ENCODE results near the gene ECE1.
A peak's percentile ranks its signal among the peaks of the same experiment; 100 is the strongest.

Gene ECE1

GRCh38 chr1:21325231-21325718 is 35.0 kb upstream of the ECE1 start:
- no peak for DNase-seq
- peak; percentile 16 for ATAC-seq

DNA sequence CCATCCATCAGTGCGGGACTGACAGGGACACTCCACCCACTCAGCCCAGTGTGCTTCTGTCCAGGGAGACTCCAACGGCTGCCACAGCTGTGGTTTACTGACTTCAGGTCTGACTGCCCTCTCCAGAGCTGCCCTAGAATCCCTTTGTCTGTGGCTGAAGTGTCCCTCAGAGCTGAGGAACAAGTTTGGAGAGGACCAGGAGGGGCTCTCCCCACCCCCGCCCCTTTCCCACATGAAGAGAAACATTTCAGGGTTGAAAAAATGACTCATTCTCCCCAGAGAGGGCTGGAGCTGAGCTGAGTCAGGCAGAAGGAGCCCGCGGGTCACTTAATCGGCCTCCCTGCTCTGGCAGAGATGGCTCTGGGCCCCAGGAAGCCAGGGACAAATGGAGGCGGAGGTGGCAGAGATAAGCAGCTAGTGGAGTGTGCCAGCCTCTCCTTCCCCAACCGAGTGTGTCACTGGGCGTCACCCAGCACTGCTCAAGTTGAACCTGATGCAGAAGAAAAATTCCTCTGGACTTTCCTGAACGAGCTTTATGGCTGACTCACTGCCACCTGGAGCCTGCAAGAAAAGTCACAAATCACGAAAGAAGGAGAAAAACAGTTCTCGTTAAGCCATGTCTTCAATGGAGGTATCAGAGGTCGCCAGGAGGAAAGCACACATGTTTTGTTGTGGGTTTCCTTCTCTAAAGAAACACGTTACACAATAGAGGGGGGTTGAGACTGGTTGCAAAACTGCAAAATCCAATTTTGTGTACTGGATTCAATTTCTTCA is 34.3 kb upstream of the ECE1 start:
- DNase-seq (peak; percentile 84), ATAC-seq (peak; percentile 90)

DNA sequence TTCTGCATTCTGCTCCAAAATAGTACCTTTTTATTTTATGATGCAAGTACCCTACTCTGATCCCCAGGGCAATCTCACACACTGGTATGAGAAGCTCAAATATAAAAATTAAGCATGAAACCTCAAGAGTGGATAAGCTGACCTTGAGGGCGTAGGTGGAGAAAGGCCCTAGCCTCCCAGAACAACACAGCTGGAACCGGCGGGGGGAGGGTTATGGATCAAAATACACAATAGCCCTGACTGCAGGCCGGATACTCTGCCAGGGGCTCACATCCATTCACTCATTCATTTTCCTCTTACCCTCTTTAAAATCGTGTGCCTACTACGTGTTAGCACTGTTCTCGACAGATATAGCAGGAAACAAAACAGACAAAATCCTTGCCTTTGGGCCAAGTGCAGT is 32.8 kb upstream of the ECE1 start:
- no peak for ATAC-seq
- no peak for DNase-seq

- ATAC-seq (no peak), DNase-seq (no peak)
Measured at GRCh38 chr1:21322681-21323016, 32.4 kb upstream of the ECE1 start.

DNA sequence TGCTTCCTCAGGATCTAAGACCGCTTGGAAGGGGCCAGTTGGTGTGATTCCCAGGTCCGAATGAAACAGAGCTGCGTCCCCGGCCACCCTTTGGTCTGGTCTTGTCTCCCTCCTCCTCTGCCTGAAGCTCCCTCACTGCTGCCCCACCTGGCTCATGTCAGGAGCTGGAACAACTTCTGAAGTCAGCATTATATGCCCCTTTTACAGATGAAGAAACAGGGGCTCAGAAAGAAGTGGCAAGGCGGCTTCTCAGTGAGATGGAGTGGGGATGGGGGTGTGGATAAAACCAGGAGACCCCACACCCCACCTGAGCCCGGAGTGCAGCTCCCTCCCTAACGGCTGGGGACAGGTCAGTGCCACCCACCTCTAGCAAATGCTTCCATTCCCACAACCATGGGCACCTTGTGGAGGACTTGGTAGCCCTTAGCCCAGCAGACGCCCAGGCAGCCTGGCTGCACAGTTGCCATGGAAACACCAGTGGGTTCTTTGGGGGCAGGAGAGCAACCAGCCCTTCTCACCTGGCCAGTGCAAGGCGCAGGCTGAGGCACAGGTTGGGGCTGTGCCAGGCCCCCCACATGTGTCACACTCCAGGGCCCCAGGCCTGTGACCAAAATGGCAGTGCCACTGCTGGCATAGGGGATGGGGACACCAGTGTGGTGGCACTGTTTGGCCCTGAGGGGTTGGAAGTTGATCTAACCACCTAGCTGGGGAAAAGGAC is 31.9 kb upstream of the ECE1 start:
- DNase-seq (no peak), ATAC-seq (no peak)

GRCh38 chr1:21320410-21321108 is 30.3 kb upstream of the ECE1 start:
- DNase-seq: no peak

DNA sequence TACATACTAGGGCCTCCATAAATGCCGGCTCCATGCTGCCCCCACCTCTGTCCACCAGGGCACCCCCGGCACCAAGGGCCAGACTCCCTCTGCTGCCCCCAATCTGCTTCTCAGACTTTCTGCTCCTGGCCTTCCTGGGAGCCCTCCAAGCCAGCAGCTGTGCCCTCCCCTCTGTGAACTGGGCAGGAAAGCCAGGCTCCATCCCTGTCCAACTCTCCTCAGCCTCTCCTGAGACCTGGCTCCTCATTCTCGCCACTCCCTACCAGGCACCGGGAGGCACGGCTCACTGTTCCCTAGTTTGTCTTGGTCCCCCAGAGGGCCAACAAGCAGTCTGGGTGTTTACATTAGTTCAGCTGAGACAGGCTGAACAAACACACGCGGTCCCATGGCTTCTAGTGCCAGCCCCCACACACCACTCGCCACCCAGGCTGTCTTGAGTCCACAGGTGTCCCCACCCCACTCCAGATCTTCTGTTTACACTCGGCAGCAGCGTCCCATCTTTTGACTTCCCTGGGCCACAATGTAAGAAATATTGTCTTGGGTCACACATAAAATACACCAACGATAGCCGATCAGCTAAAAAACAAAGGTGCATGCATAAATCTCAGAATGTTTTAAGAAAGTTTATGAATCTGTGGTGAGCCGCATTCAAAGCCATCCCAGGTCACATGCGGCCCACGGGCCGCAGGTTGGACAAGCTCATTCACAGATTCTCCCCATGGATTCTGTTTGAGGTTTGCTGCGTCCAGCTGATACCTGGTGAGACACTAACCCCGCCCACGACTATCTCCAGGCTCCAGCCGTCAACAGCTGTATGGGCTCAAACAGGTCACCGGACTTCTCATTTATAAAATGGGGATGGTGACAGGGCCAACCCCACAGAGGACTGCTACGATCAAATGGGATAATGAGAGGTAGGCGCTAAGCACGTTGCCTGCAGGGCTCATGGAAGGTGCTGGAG is 29.5 kb upstream of the ECE1 start:
- ATAC-seq: no peak
- DNase-seq: no peak

More at GRCh38 chr1:21320410-21321108, 30.3 kb upstream of the ECE1 start:
- ATAC-seq: no peak

DNA sequence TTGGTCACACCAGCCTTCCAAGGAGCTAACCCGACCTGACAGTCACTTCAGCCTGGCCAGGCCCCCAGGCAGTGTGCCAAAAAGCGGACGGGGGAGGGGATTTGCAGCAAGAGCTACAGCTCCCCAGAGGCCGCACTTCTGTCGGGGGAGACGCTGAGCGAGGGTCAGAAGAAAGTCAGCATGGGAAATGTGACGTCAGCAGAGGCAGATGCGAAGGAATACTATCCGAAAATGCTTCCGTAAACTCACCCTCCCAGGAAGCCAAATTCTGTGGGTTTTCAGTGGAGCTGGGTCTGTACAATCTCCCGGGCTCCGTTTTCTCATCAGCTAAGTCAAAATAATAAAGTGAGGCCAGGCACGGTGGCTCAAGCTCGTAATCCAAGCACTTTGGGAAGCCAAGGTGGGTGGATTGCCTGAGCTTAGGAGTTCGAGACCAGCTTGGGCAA is 28.5 kb upstream of the ECE1 start:
- DNase-seq (no peak), ATAC-seq (no peak)

- no peak for ATAC-seq
- no peak for DNase-seq
Measured at GRCh38 chr1:21318057-21318713, 27.9 kb upstream of the ECE1 start.

GRCh38 chr1:21317690-21318043 is 27.4 kb upstream of the ECE1 start:
- ATAC-seq (no peak), DNase-seq (no peak)

- no peak for DNase-seq
- ATAC-seq: no peak
Measured at GRCh38 chr1:21317035-21317689, 26.9 kb upstream of the ECE1 start.

GRCh38 chr1:21314743-21315396 is 24.6 kb upstream of the ECE1 start:
- DNase-seq: no peak

GRCh38 chr1:21313886-21314721 is 23.8 kb upstream of the ECE1 start:
- no peak for ATAC-seq
- no peak for DNase-seq

More at GRCh38 chr1:21314743-21315396, 24.6 kb upstream of the ECE1 start:
- no peak for ATAC-seq

DNA sequence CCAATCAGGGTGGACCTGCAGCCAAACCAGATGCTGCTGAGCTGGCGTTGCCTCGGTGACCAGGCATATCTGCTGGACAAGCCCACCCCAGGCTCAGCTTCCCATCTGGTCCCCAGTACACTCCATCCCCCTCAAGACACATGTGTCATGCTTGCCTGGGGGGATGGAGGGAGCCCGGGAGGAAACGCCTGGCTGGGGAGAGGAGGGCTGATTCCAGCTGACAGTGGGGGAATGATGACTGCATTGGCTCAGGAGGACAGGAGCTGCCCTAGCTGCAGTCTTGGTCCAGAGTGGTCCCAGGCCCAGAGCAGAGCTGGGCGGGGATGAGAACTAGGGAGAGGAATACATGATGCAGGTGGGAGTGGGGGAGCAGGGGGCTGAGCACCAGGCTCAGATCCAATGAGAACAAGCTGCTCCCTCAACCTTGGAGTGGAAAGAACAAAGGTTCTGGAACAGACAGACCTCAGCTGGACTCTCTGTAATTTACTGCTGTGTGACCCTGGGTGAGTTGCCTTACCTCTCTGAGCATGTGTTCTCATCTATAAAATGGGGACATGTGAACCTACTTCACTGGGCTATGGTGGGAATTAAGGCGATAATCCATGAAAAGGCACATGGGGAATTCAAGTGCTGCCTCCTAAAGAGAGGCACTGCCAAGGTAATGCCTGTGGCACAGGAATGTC is 23.1 kb upstream of the ECE1 start:
- DNase-seq: no peak
- ATAC-seq: no peak

GRCh38 chr1:21312407-21312992 is 22.2 kb upstream of the ECE1 start:
- no peak for ATAC-seq

GRCh38 chr1:21311016-21311415 is 20.8 kb upstream of the ECE1 start:
- DNase-seq: no peak
- no peak for ATAC-seq

More at GRCh38 chr1:21312407-21312992, 22.2 kb upstream of the ECE1 start:
- DNase-seq: no peak

- no peak for ATAC-seq
- no peak for DNase-seq
Measured at GRCh38 chr1:21308847-21309652, 18.8 kb upstream of the ECE1 start.
